Measurements from ENCODE around the gene LMX1B.
"Not testable (repeated sequence)": the region's sequence is repeated elsewhere in the genome, so short reads cannot be mapped to it uniquely, and the experiment has no call there.

LMX1B gene

GRCh38 chr9:126635061-126635460, 21.3 kb downstream of the LMX1B start:
- DNase-seq (ENCODE audit: low read depth), result no peak

GRCh38 chr9:126635661-126636439, 22.1 kb downstream of the LMX1B start:
- DNase-seq (ENCODE audit: low read depth), result no peak

GRCh38 chr9:126636983-126637798, 23.5 kb downstream of the LMX1B start:
- no peak for DNase-seq (ENCODE audit: low read depth)

GRCh38 chr9:126638571-126639132, 24.9 kb downstream of the LMX1B start:
- no peak for DNase-seq (ENCODE audit: low read depth)

DNA sequence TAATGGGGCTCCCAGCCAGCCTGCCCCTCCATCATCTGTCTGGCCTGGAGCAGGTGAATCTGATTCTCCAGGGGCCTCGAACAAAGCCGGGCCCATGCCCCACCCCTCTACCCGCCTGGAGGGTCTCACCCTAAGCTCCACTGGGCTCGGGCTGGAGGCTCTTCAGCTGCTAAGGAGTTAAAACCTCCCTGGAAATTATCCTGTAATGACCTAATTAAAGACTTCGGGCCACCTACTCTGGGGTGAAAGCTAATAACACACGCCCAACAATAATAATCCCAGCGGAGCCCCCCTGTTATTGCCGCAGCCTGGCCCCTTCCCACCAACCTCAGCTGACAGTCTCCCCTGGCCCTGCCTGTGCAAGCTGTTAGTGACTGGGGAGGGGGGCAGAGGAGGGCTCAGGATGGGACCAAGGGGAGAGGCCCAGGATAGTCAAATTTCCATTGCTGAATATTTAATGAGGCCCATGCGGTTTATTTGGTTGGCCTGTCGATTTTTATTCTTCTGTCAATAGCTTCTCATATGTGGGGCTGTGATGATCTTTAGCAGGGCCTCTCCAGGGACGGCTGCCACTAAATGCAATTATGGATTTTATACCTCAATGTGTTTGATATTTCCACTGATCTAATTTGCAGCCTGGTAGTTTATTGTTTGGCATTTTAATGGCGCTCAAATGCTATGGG, 25.7 kb downstream of the LMX1B start:
- no peak for DNase-seq (ENCODE audit: low read depth)

GRCh38 chr9:126641118-126641851, 27.6 kb downstream of the LMX1B start:
- no peak for DNase-seq (ENCODE audit: low read depth)

DNA sequence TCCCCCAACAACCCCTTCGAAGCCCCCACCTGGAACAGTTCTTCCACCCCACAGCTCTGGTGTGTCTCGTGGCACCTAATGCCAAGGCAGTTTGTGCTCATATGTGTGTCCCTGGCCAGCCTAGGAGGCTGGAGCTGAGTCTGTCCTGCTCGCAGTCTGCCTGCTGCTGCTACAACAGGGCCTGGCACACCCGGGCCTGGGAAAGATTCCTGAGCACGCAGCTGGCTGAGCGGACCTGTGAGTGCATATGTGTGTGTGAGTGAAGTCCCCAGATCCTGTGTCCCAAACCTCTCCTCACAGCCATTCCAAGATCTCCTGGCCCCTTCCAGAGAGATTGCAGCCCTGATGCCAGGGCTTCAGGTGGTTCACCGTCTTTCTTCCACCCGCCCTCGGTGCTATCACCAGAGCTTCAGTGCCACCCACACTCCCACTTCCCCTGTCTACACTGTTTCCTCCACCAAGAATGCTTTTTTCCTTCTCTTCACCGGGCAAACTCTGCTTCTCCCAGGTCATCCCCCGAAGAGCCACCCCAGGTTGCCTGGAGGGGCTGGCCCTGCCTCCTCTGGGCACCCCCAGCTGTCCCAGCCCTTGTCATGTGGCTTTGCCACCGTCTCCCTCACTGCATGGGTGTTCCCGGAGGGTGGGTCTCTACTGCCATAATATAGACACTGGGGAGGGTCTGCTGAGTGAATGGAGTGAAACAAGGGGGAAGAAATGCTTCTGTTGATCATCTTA, 28.4 kb downstream of the LMX1B start:
- no peak for DNase-seq (ENCODE audit: low read depth)

DNA sequence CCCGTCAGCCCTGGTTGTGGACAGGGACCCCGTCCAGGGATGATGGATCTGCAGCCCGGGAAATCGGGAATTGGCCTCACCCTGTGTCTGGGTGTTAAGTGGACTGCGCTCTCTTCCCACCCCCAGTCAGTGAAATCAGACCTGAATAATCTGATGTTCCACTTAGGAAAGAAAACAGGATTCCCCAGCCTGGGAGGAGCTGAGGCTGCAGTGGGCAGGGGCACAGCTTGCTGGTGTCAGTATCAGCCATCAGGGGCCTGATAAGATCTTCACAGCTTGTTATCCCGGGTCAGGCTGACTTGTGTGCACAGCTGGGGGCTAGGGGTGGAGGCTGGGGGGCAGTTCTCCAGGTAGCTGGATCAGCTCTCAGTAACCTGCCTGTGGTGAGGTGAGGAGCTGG, 29.1 kb downstream of the LMX1B start:
- no peak for DNase-seq (ENCODE audit: low read depth)

- no peak for DNase-seq (ENCODE audit: low read depth)
Observed at GRCh38 chr9:126643945-126644527, 30.3 kb downstream of the LMX1B start.

- DNase-seq (ENCODE audit: low read depth), result no peak
Observed at GRCh38 chr9:126646162-126646561, 32.4 kb downstream of the LMX1B start.

- DNase-seq (ENCODE audit: low read depth), result no peak
Observed at GRCh38 chr9:126647585-126648411, 34.1 kb downstream of the LMX1B start.

GRCh38 chr9:126649477-126649876, 35.7 kb downstream of the LMX1B start:
- no peak for DNase-seq (ENCODE audit: low read depth)

DNA sequence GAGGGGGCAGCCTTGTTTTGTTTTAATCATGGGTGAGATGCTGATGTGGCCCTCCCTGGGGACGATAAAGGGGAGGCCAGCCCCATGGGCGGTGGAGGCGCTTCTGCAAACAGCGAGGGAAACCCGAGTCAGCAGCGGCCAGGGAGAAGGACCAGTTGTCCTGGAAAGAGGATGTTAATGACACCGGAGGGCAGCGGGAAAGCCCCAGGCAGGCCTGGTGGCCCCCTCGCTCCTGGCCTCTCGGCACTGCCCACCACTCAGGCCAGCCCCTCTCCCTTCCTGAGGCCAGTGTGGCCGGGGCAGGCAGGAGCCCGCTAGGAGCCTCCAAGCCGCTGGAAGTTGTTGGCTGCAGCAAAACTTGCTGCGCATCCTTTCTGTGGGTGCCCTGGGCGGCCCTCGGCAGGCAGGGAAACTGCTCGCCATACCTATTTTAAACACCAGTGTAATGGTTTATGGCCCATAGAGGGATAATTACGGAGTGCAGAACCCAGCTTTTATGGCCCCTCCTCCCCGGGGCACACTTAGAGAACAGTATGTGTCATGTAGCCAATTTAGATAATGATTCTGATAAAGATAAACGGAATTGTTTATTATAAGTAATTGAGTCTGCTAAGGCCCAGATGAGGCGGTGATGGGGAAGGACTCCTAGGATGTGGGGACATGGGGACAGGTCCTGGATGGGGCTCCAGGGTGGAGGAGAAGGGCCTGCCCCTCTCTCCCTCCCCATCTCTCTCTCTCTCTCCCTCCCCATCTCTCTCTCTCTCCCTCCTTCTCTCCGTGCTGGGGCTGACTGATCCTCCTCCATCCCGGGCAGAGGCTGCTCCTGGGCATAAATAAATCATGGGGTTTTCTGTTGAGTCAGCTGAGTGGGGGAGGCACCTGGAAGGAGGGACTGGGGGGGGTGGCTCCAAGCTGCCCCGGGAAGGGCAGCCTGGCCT, 36.9 kb downstream of the LMX1B start:
- no peak for DNase-seq (ENCODE audit: low read depth)

- DNase-seq (ENCODE audit: low read depth), result no peak
Observed at GRCh38 chr9:126652140-126652582, 38.4 kb downstream of the LMX1B start.

- DNase-seq (ENCODE audit: low read depth), result no peak
Observed at GRCh38 chr9:126654124-126654523, 40.4 kb downstream of the LMX1B start.

DNA sequence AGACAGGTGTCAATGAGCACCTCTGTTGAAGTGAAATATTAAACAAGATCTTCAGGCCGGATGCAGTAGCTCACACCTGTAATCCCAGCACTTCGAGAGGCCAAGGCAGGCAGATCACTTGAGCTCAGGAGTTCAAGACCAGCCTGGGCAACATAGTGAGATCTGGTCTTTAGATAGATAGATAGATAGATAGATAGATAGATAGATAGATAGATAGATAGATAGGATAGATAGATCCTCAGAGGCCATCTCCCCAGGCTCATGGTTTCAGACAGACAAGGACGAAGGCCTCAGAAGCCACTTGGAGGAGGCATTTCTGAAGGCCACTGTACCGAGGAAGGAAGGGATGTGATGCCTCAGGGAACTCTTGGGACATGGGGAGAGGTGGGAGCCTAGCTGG, 42.5 kb downstream of the LMX1B start:
- not testable (repeated sequence) for DNase-seq (ENCODE audit: low read depth)

- no peak for DNase-seq (ENCODE audit: low read depth)
Observed at GRCh38 chr9:126658201-126658825, 44.6 kb downstream of the LMX1B start.

GRCh38 chr9:126658956-126659555, 45.3 kb downstream of the LMX1B start:
- DNase-seq (ENCODE audit: low read depth), result no peak

Data from EH (cell line).